22Rv1 (cell line): Measurements from ENCODE around the gene LAPTM5.

ENCODE experiments used
- CTCF ChIP-seq: fragments of 450-650 bp; IDR thresholded peaks from 2 replicates; pipeline ENCODE4 v1.5.1; 2017; ENCODE audit warnings: mild to moderate bottlenecking
- ZFX ChIP-seq: fragments of 450-650 bp; IDR thresholded peaks from 2 replicates; pipeline ENCODE4 v1.6.1; 2017; ENCODE audit warnings: antibody characterized with exemption, borderline replicate concordance

- TF ChIP-seq CTCF (no peak), ZFX (no peak)
Observed at GRCh38 chr1:30693822-30694221, 63.8 kb downstream of the LAPTM5 start.
